H9 (cell line): ENCODE results near the gene LRP1B. TPM values are rescaled to one million over a fixed set of nuclear protein-coding genes. Genes with fewer than 3 reads are reported as not detected.

ENCODE experiments used
- DNase-seq: peaks from one replicate; pipeline ENCODE4 v3.0.0-alpha.2; 2017
- H2AFZ ChIP-seq: one replicate; pipeline ENCODE4 v1.6.1; 2013; ENCODE audit warnings: mild to moderate bottlenecking, low read length, control low read depth, moderate library complexity
- H2AK5ac ChIP-seq: 2 replicates; pipeline ENCODE4 v1.6.1; 2013; ENCODE audit warnings: low read length, control low read depth, mixed read lengths; ENCODE audit not compliant: insufficient read length
- H2BK120ac ChIP-seq: one replicate; pipeline ENCODE4 v1.6.1; 2013; ENCODE audit warnings: low read depth, mild to moderate bottlenecking, low read length, control low read depth, inconsistent platforms; ENCODE audit not compliant: poor library complexity, severe bottlenecking
- H2BK12ac ChIP-seq: 2 replicates; pipeline ENCODE4 v1.6.1; 2013; ENCODE audit warnings: low read length, control low read depth, mixed read lengths, low read depth; ENCODE audit not compliant: insufficient read length
- H2BK15ac ChIP-seq: 2 replicates; pipeline ENCODE4 v1.6.1; 2013; ENCODE audit warnings: low read depth, low read length, control low read depth
- H2BK20ac ChIP-seq: one replicate; pipeline ENCODE4 v1.6.1; 2013; ENCODE audit warnings: low read depth, mild to moderate bottlenecking, low read length, control low read depth, inconsistent platforms; ENCODE audit not compliant: poor library complexity, severe bottlenecking
- H2BK5ac ChIP-seq: 2 replicates; pipeline ENCODE4 v1.6.1; 2013; ENCODE audit warnings: low read length, control low read depth, mixed read lengths; ENCODE audit not compliant: insufficient read length
- H3K14ac ChIP-seq: 2 replicates; pipeline ENCODE4 v1.6.1; 2013; ENCODE audit warnings: low read length, control low read depth; ENCODE audit not compliant: insufficient read depth
- H3K18ac ChIP-seq: 2 replicates; pipeline ENCODE4 v1.6.1; 2013; ENCODE audit warnings: low read depth, mild to moderate bottlenecking, mixed read lengths, low read length, control low read depth; ENCODE audit not compliant: insufficient read length
- H3K23ac ChIP-seq: 2 replicates; pipeline ENCODE4 v1.6.1; 2013; ENCODE audit warnings: low read length, control low read depth, mixed read lengths, low read depth; ENCODE audit not compliant: insufficient read length
- H3K23me2 ChIP-seq: 2 replicates; pipeline ENCODE4 v1.6.1; 2013; ENCODE audit warnings: low read depth, mild to moderate bottlenecking, mixed read lengths, low read length, control low read depth; ENCODE audit not compliant: insufficient read length, poor library complexity, severe bottlenecking
- H3K27ac ChIP-seq: 2 replicates; pipeline ENCODE4 v1.5.1; 2013; ENCODE audit warnings: low read length, control low read depth, mixed read lengths, low read depth; ENCODE audit not compliant: insufficient read length
- H3K27me3 ChIP-seq: 2 replicates; pipeline ENCODE4 v1.6.1; 2013; ENCODE audit warnings: low read length, control low read depth, inconsistent platforms; ENCODE audit not compliant: insufficient read depth
- H3K4ac ChIP-seq: 2 replicates; pipeline ENCODE4 v1.6.1; 2013; ENCODE audit warnings: low read depth, mild to moderate bottlenecking, control low read depth, inconsistent platforms, low read length, moderate library complexity
- H3K4me1 ChIP-seq: 2 replicates; pipeline ENCODE4 v1.6.1; 2013; ENCODE audit warnings: low read length, control low read depth, inconsistent platforms; ENCODE audit not compliant: insufficient read depth
- H3K4me2 ChIP-seq: 2 replicates; pipeline ENCODE4 v1.6.1; 2013; ENCODE audit warnings: low read length, control low read depth, mixed read lengths; ENCODE audit not compliant: insufficient read length, insufficient read depth
- H3K56ac ChIP-seq: 2 replicates; pipeline ENCODE4 v1.6.1; 2013; ENCODE audit warnings: low read depth, mild to moderate bottlenecking, mixed read lengths, low read length, control low read depth; ENCODE audit not compliant: insufficient read length
- H3K79me1 ChIP-seq: 2 replicates; pipeline ENCODE4 v1.6.1; 2013; ENCODE audit warnings: low read depth, mild to moderate bottlenecking, moderate library complexity, low read length, control low read depth, inconsistent platforms; ENCODE audit not compliant: insufficient read depth, poor library complexity, severe bottlenecking
- H3K79me2 ChIP-seq: 2 replicates; pipeline ENCODE4 v1.6.1; 2013; ENCODE audit warnings: low read length, control low read depth, inconsistent platforms; ENCODE audit not compliant: insufficient read depth
- H3K9ac ChIP-seq: 2 replicates; pipeline ENCODE4 v1.6.1; 2013; ENCODE audit warnings: low read length, control low read depth, mixed read lengths; ENCODE audit not compliant: insufficient read length; ENCODE audit errors: extremely low read depth
- H3K9me3 ChIP-seq: one replicate; pipeline ENCODE4 v1.6.1; 2013; ENCODE audit warnings: low read depth, low read length, inconsistent platforms; ENCODE audit not compliant: control insufficient read depth
- H3T11ph ChIP-seq: one replicate; pipeline ENCODE4 v1.6.1; 2013; ENCODE audit warnings: mild to moderate bottlenecking, low read length, control low read depth, inconsistent platforms
- H4K20me1 ChIP-seq: one replicate; pipeline ENCODE4 v1.6.1; 2013; ENCODE audit not compliant: control insufficient read depth, insufficient read length, insufficient read depth
- H4K5ac ChIP-seq: 2 replicates; pipeline ENCODE4 v1.6.1; 2013; ENCODE audit warnings: low read depth, mild to moderate bottlenecking, mixed read lengths, low read length, control low read depth; ENCODE audit not compliant: insufficient read length
- H4K8ac ChIP-seq: replicated peaks from 2 replicates; pipeline ENCODE4 v1.6.1; 2013; ENCODE audit warnings: low read length, control low read depth, mixed read lengths, low read depth; ENCODE audit not compliant: insufficient read length
- H4K91ac ChIP-seq: 2 replicates; pipeline ENCODE4 v1.6.1; 2013; ENCODE audit warnings: low read depth, mild to moderate bottlenecking, moderate library complexity, mixed read lengths, low read length, control low read depth; ENCODE audit not compliant: insufficient read length
- H3K27ac Mint-ChIP-seq, 3 experiments: 2 replicates in 2 of 3; 3 replicates in 1 of 3; pipeline ENCODE4 v1.8.0; 2020 to 2021; ENCODE audit warnings: mixed read lengths in 3 of 3, mild to moderate bottlenecking in 1 of 3, moderate library complexity in 1 of 3
- H3K27me3 Mint-ChIP-seq: 2 replicates; pipeline ENCODE4 v1.8.0; 2021; ENCODE audit warnings: low read depth, mild to moderate bottlenecking, moderate library complexity, mixed read lengths
- H3K36me3 Mint-ChIP-seq, 3 experiments: 2 replicates in 2 of 3; 3 replicates in 1 of 3; pipeline ENCODE4 v1.8.0; 2020 to 2021; ENCODE audit warnings: low read depth in 3 of 3, mixed read lengths in 3 of 3; ENCODE audit not compliant: insufficient read depth in 1 of 3
- H3K4me1 Mint-ChIP-seq, 2 experiments: 2 replicates each; pipeline ENCODE4 v1.8.0; 2020; ENCODE audit warnings: mixed read lengths in 2 of 2
- H3K4me3 Mint-ChIP-seq, 2 experiments: 2 replicates in 1 of 2; 3 replicates in 1 of 2; pipeline ENCODE4 v1.8.0; 2020 to 2021; ENCODE audit warnings: mild to moderate bottlenecking in 2 of 2, mixed read lengths in 2 of 2, moderate library complexity in 1 of 2
- H3K9me3 Mint-ChIP-seq, 2 experiments: 2 replicates in 1 of 2; 3 replicates in 1 of 2; pipeline ENCODE4 v1.8.0; 2020; ENCODE audit warnings: mild to moderate bottlenecking in 2 of 2, mixed read lengths in 2 of 2, moderate library complexity in 1 of 2
- WGBS: extraction: QIAGEN DNeasy Blood & Tissue Kit; methylation state at CpG from one replicate; pipeline ENCODE4 v1.1.7; 2013; ENCODE audit warnings: missing lambda C conversion rate, low lambda C conversion rate, mixed read lengths; ENCODE audit not compliant: insufficient read length; ENCODE audit errors: extremely low coverage; 5-methylcytosine and 5-hydroxymethylcytosine counted together
- total RNA-seq: library from RNA; stranded (reverse); gene quantifications from 2 replicates; pipeline ENCODE4 v1.2.1, GENCODE V29; 2021
- TF ChIP-seq, protein P1 (sequence below): fragments of 200-600 bp; sonication (generic); conservative IDR thresholded peaks from 3 replicates; pipeline ENCODE4 v1.8.0; 2021; ENCODE audit warnings: antibody characterized with exemption, mild to moderate bottlenecking

LRP1B gene
- total RNA-seq, 1 experiment from 2014 or later, result not detected

DNA sequence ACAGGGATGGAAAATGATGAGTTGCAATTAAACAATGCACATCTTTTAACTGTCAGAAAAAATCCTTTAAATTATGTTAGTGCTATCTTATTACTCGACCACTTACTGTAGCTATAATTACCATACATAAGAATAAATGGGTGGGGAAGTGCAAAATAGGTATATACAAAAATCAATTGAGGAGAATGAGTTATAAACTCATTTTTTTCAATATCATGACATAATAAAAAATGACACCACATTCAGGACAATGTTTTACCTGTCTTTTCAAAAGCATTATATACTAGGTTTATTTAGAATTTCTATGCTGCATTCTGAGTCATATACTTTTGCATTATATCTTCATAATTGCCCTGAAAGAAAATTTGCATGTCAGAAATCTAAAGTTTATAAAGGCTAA, 1533.6 kb downstream of the LRP1B start:
- Histone ChIP-seq H3K79me1 (no peaks in the 10 kb centered on the region), H3K27ac (no peak overlapping the region), H3K18ac (no peak overlapping the region), H3K4me2 (no peak overlapping the region), H2AFZ (no peak overlapping the region), H2BK20ac (no peak overlapping the region), H3K14ac (no peak overlapping the region), H3T11ph (no peak overlapping the region), H2BK15ac (no peak overlapping the region), H2BK5ac (no peak overlapping the region), H3K4ac (no peak overlapping the region), H3K56ac (no peak overlapping the region), H3K23me2 (no peaks in the 10 kb centered on the region), H3K9me3 (no peaks in the 10 kb centered on the region), H4K20me1 (no peaks in the 10 kb centered on the region), H4K91ac (no peak overlapping the region), H3K4me1 (no peaks in the 10 kb centered on the region), H2AK5ac (no peak overlapping the region), H3K23ac (no peak overlapping the region), H3K9ac (no peak overlapping the region), H3K79me2 (no peaks in the 10 kb centered on the region), H2BK12ac (no peak overlapping the region), H3K27me3 (no peaks in the 10 kb centered on the region), H4K5ac (no peak overlapping the region), H4K8ac (no peak overlapping the region), H2BK120ac (no peak overlapping the region)
- Mint-ChIP-seq H3K36me3 (no peaks in the 10 kb centered on the region), H3K4me1 (no peaks in the 10 kb centered on the region), H3K4me3 (no peak overlapping the region), H3K9me3 (no peaks in the 10 kb centered on the region), H3K27ac (no peak overlapping the region), H3K27me3 (no peaks in the 10 kb centered on the region)
- TF ChIP-seq, protein P1, sequence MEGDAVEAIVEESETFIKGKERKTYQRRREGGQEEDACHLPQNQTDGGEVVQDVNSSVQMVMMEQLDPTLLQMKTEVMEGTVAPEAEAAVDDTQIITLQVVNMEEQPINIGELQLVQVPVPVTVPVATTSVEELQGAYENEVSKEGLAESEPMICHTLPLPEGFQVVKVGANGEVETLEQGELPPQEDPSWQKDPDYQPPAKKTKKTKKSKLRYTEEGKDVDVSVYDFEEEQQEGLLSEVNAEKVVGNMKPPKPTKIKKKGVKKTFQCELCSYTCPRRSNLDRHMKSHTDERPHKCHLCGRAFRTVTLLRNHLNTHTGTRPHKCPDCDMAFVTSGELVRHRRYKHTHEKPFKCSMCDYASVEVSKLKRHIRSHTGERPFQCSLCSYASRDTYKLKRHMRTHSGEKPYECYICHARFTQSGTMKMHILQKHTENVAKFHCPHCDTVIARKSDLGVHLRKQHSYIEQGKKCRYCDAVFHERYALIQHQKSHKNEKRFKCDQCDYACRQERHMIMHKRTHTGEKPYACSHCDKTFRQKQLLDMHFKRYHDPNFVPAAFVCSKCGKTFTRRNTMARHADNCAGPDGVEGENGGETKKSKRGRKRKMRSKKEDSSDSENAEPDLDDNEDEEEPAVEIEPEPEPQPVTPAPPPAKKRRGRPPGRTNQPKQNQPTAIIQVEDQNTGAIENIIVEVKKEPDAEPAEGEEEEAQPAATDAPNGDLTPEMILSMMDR, result no peak
- WGBS, result no CpG with 5 or more reads among the region's 1 CpG
- DNase-seq, result no peak
